ENCODE measurements around the gene AUTS2.

AUTS2 gene

GRCh38 chr7:70016044-70016770 is 417.9 kb downstream of the AUTS2 start:
- in situ Hi-C loops (cut with MboI; ENCODE audit: low sequenced_read_pairs) = no loop called here

DNA sequence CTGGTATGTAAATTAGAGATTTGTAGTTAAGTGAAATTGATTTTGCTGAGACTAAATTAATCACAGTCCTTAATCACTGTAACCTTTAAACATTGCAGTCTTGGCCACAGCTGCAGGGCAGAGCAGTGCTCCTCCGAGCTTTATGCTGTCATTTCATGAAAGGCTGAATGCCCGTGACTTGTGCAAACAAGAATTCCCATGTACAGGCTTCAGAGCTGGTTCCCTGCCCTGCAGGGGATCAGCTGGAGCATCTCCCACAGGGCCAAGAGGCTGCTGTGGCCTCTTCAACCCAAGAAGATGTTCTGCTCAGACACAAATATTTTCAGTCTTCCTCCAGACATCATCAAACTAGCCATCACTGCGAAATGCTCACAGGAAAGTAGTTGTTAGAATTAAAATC is 419.1 kb downstream of the AUTS2 start:
- in situ Hi-C loops (cut with MboI; ENCODE audit: low sequenced_read_pairs) = no loop called here

DNA sequence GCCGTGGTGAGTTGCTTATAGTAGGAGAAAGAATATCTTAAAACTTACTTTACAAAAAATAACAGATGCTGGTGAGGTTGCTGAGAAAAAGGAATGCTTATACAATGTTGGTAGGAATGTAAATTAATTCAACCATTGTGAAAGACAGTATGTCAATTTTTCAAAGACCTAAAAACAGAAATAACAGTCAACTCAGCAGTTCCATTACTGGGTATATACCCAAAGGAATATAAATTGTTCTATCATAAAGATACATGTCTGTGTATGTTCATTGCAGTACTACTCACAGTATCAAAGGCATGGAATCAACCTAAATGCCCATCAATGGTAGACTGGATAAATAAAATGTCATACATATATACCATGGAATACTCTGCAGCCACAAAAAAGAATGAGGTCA is 420.4 kb downstream of the AUTS2 start:
- in situ Hi-C loops (cut with MboI; ENCODE audit: low sequenced_read_pairs) = no loop called here

DNA sequence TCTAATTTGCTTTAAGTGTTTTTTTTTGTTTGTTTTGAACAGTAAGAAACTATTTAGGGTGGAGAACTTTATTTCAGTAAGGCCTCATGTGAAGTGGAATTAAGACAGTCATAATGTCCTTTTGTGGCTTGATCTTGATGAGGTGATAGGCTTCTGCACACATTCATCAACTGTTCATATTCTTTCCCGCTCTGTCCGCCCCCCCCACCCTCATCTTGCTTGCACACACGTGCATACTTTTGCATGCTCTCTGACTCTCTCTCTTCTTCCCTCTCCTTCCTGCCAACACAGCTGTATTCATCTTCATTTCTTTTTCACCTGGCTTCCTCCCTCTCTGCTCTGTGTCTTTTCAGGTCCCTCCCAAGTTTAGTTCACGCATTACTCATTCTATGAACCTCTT is 429.6 kb downstream of the AUTS2 start:
- in situ Hi-C loops (cut with MboI; ENCODE audit: low sequenced_read_pairs) = no loop called here

DNA sequence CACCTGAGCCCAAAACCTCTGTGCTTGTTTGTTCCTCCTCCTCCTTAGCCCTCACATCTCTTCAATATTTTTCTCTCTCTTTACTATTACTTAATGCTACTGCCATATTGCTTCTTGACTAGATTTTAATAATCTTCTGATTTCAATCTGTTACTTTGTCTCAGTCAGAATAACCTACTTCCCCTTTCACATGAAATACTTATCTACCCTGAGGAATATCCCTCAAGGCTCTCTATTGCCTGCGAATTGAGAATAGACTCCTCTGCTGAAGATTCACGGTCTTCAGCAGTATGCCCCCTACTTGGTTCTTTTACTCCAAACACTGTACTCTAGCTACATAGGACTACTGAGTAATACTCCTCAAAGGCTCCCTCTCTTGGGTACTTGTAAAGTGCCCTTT is 430.3 kb downstream of the AUTS2 start:
- in situ Hi-C loops (cut with MboI; ENCODE audit: low sequenced_read_pairs) = no loop called here

- in situ Hi-C loops (cut with MboI; ENCODE audit: low sequenced_read_pairs) = no loop called here
These were observed 431.7 kb downstream of the AUTS2 start for GRCh38 chr7:70029993-70030392.

DNA sequence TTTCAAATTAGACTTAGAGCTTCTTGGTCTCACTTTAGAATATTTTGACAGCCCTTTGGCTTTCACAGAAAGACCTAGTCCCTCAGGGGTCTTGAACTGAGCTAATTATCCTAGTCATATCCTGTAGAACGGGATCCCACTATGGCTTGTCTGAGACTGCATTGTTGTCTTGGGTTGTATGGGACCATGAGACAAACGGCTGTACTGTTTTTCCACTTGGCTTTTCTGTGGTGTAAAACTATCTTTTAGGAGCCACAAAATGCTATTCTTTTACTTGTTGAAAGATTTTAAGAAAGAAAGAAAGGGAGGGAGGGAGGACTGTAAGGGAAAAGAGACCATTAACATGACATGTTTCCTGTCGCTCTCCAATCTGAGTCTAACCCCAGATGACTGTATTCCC is 432.5 kb downstream of the AUTS2 start:
- in situ Hi-C loops (cut with MboI; ENCODE audit: low sequenced_read_pairs) = no loop called here

DNA sequence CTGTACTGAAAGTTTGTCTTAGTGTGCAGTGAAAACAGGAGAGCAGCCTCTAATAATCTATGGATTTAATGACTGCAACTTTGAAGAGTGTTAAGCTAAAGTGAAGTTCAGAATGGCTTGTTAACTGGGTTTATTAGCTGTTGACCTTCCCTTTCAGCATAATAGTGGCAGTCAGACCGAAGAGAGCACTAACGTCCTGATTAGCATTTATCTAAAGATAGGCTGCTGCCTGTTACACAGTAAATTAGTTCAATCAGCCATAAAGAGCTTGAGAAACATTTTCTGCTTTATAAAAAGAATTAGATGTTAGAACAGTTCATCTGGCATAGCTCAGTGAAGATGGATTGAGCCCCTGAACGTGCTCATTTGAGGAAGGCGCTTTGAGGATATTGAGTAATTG is 433.0 kb downstream of the AUTS2 start:
- in situ Hi-C loops (cut with MboI; ENCODE audit: low sequenced_read_pairs) = no loop called here

DNA sequence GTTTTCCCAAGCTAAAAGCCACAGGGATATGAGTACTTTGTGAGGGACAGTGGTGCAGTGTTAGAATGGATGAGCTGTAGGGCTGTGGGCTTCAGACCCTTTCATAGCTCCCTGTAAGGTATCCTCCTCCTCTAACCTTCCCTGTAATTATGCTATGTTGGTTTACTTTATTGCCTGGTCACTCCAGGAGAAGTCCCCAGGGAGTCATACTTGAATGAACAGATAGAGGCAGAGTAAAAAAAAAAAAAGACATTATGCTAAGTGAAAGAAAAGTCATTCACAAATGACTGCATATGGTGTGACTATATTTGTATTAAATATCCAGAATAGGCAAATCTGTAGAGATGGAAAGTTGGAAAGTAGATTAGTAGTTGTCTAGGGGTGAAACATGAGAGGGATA is 434.4 kb downstream of the AUTS2 start:
- in situ Hi-C loops (cut with MboI; ENCODE audit: low sequenced_read_pairs) = no loop called here

DNA sequence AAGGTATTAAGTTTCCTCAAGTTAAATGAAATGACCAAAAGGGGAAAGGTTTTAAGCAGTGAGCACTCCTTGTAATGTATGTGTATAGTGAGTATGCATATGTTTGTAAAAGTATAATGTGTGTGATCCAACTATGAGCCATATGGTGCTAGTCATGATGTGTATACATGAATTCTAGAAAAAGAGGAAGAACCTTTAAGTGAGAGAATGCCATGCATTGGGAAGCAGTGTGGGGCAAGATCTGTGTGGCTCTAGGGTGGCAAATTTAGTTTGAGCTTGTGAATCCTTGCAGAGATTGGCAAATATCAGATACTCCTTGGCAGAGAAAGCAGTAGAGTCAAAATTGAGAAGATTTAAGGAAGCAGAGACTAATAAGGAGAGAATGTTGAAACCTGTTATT is 435.0 kb downstream of the AUTS2 start:
- in situ Hi-C loops (cut with MboI; ENCODE audit: low sequenced_read_pairs) = no loop called here

- in situ Hi-C loops (cut with MboI; ENCODE audit: low sequenced_read_pairs) = no loop called here
These were observed 436.7 kb downstream of the AUTS2 start for GRCh38 chr7:70034999-70035398.

- in situ Hi-C loops (cut with MboI; ENCODE audit: low sequenced_read_pairs) = no loop called here
These were observed 437.2 kb downstream of the AUTS2 start for GRCh38 chr7:70035519-70035918.

DNA sequence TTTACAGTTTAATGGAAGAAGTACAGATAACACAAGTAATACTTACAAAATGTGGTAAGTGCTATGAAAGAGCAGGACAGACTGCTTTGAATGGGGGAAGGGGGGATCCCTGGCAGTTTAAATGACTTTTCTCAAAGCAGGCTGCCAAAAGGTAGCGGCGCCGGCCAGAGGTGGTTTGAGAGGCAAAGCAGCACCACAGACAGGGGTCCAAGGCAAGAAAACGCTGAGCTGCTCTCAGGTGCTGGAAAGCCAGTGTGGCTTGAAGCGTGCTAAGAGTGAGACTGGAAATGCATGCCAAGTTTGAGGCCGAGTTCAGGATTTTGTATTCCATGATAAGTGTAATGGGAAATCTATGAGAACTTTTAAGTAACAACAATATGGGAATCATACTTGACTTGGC is 437.7 kb downstream of the AUTS2 start:
- in situ Hi-C loops (cut with MboI; ENCODE audit: low sequenced_read_pairs) = no loop called here

DNA sequence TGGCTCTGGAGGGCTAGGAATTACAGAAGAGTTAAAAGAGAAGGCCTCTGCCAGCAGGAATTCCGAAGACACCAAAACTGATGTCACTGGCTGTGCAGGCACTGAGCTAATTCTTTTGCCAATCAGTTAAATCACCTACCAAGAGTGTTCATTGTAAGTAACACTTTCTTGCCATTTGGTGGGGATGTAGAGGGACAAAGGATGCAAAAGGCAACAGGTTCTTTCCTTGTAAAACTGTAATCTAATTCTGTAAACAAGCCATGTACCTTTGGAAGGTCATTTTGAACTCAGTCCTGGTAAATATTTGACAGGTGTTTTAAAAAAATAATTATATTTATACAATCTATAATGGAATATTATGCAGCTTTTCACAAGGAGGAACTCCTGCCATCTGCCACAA is 438.4 kb downstream of the AUTS2 start:
- in situ Hi-C loops (cut with MboI; ENCODE audit: low sequenced_read_pairs) = no loop called here

GRCh38 chr7:70037171-70037933 is 439.1 kb downstream of the AUTS2 start:
- in situ Hi-C loops (cut with MboI; ENCODE audit: low sequenced_read_pairs) = no loop called here

GRCh38 chr7:70040051-70040450 is 441.8 kb downstream of the AUTS2 start:
- in situ Hi-C loops (cut with MboI; ENCODE audit: low sequenced_read_pairs) = no loop called here

DNA sequence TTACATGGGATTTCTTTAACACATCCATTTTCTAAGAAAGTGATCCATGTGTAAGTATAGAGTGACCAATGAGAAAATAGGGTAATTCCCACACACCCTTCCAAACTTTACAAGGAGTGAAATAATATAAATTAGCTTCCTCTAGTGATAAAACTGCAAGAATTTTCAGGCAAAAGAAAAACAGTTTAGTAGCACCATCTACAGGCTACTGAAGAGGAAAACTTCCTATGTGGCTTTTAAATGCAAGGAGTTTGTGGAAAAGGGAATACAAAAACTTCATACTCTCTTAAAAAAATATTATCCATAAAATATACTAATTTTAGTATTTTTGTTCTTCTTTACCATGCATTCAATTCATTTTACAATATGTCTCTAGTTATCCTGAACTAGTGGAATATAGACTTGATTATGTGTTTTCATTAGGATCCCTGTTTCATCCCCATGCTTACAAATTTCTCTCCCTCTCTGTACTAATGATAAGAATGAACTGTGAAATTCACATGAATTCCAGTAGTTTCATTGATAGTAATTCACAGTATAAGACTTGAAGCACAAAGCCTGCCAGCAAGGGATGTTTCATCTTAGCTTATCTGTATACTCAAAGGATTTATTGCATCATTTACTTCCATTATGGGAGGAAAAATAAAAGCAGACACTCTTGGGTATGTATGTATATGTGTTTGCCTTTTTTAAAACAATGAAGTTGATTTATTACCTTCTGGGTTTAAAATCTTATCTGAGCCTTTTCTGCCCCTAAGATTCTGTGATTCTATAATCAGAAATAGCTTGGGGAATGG is 442.9 kb downstream of the AUTS2 start:
- in situ Hi-C loops (cut with MboI; ENCODE audit: low sequenced_read_pairs) = no loop called here

DNA sequence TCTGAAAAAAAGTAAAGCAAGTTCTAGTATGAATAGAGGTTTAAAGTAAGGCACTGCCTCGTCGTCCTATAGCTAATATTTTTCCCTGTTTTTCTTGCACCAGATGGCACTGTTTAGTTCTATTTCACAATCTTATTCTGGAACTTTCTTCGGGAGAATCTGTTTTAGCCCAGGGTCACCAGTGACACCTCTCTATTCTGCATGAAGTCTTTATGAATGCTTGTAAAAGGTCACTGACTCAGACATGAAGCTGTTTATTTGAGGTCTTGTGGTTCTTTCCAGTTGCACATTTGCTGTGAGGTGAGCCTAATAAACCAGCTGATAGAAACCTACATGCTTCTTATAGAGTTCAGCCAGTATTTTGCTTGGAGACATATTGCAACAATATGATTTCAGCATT is 444.3 kb downstream of the AUTS2 start:
- in situ Hi-C loops (cut with MboI; ENCODE audit: low sequenced_read_pairs) = no loop called here

DNA sequence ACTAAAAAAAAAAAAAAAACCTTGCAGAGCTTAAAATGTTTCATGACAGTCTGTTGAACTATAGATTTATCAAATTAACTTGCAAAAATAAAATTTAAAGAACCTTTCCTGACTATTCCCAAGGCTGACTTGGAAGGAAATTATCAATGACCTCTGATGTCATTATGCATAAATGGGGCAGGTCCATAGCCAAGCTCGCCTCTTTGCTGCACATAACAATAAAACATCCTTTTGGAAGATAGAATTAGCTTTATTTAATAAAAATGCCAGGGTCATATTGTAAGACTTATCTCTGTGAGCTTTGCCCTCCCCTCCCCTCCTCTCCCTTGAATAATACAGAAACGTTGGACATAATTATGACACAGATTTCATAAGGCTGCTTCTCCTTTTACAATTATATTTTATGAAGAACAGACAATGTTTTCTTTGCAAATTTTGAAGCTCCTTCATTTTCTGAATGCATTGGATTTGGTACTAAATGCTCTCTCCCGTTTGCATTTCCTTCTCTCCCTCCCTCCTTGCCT is 444.8 kb downstream of the AUTS2 start:
- in situ Hi-C loops (cut with MboI; ENCODE audit: low sequenced_read_pairs) = no loop called here

GRCh38 chr7:70044064-70044463 is 445.8 kb downstream of the AUTS2 start:
- in situ Hi-C loops (cut with MboI; ENCODE audit: low sequenced_read_pairs) = no loop called here

GRCh38 chr7:70044525-70044924 is 446.2 kb downstream of the AUTS2 start:
- in situ Hi-C loops (cut with MboI; ENCODE audit: low sequenced_read_pairs) = no loop called here

DNA sequence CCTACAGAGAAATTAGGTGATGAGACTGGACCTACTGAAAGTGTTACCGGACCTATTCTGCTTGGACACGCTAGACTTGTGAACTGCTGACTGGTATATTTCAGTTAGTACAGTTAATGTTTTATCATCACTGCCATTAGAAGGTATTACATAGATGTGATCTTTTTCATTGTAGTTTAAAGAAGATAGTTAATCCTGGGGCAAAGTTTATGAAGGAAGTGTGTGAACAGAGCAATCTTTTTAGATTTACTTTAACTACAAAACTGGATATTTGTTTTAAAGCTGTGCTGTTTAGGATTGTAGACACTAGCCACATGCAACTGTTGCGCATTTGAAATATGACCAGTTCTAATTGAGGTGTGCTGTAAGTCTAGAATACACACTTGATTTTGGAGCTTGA is 446.7 kb downstream of the AUTS2 start:
- in situ Hi-C loops (cut with MboI; ENCODE audit: low sequenced_read_pairs) = no loop called here

Measured in HL-60/S4 treated with retinoic acid at 250 ng/mL for 4 days and 3 days (cell line).